ENCODE data around the gene GTPBP10. TPM values are rescaled to one million over a fixed set of nuclear protein-coding genes. Genes with fewer than 3 reads are reported as not detected.

GTPBP10 gene
- total and polyA plus RNA-seq, 2 of the 13 experiments (the other 11 are each of a cell fraction or from before 2014, with no cell fraction given) = 13.3 to 38.7 TPM

- peak; percentile 22; the same call in 1 of the 2 replicates for TF ChIP-seq AHDC1 (CRISPR knock-in tag; IDR thresholded peaks at IDR 0.05; ENCODE audit: borderline replicate concordance)
- TF ChIP-seq ZNF563 (CRISPR knock-in tag; IDR thresholded peaks at IDR 0.05) = 0 out of 2 replicates have a peak, but pooled peaks have one; percentile 41
- TF ChIP-seq NFRKB (IDR thresholded peaks at IDR 0.05) = no peak
- TF ChIP-seq MEF2D (CRISPR knock-in tag; IDR thresholded peaks at IDR 0.05) = peak; percentile 65; the same call in 1 of the 2 replicates
- TF ChIP-seq ZNF761 (CRISPR knock-in tag; conservative IDR thresholded peaks at IDR 0.05) = 0 out of 2 replicates have a peak, but pooled peaks have one; percentile 42
- peak; percentile 75; the same call in 1 of the 2 replicates for TF ChIP-seq MYC (CRISPR knock-in tag; IDR thresholded peaks at IDR 0.05; ENCODE audit: borderline replicate concordance)
- no peak for TF ChIP-seq ZNF12 (CRISPR knock-in tag; IDR thresholded peaks at IDR 0.05)
- TF ChIP-seq DR1 (CRISPR knock-in tag; IDR thresholded peaks at IDR 0.05) = no peak
- peak; percentile 31; the same call in 1 of the 2 replicates for TF ChIP-seq SRF (IDR thresholded peaks at IDR 0.05; ENCODE audit: low read depth, low read length)
- TF ChIP-seq SP140L (CRISPR knock-in tag; IDR thresholded peaks at IDR 0.05; ENCODE audit: borderline replicate concordance) = peak; percentile 38; the same call in 1 of the 2 replicates
- peak; percentile 18; the same call in 1 of the 2 replicates for TF ChIP-seq ZHX2 (IDR thresholded peaks at IDR 0.05; ENCODE audit: low read depth)
- no peak; the same call in 1 of the 2 replicates for TF ChIP-seq ZHX2 (CRISPR knock-in tag; IDR thresholded peaks at IDR 0.05; ENCODE audit: borderline replicate concordance)
- TF ChIP-seq CREB1 (IDR thresholded peaks at IDR 0.05) = no peak
- TF ChIP-seq CREB1 (CRISPR knock-in tag; IDR thresholded peaks at IDR 0.05) = peak; percentile 90
- peak; percentile 65; the same call in 1 of the 2 replicates for TF ChIP-seq ZBTB26 (CRISPR knock-in tag; IDR thresholded peaks at IDR 0.05; ENCODE audit: borderline replicate concordance)
- peak; percentile 94 for TF ChIP-seq PHF5A (CRISPR knock-in tag; IDR thresholded peaks at IDR 0.05; ENCODE audit: low read depth, unreplicated experiment)
These were observed 56.9 kb downstream of the GTPBP10 start, which contains the start of gene CLDN12 (continued) for GRCh38 chr7:90403174-90404113.
